IPS-NIHi11 (cell line): ENCODE measurements around the gene CA6.
"Not testable (repeated sequence)": the region's sequence is repeated elsewhere in the genome, so short reads cannot be mapped to it uniquely, and the experiment has no call there.

Source experiments
- DNase-seq: peaks from one replicate; pipeline ENCODE4 v3.0.0; 2012; ENCODE audit warnings: mixed read lengths, low spot score

CA6 gene

GRCh38 chr1:9004700-9005394 is 59.2 kb downstream of the CA6 start:
- peak; percentile 90 for DNase-seq

- DNase-seq = no peak
These were observed 59.7 kb downstream of the CA6 start for GRCh38 chr1:9005395-9005708.

GRCh38 chr1:9006956-9007615 is 61.4 kb downstream of the CA6 start:
- DNase-seq = no peak

- DNase-seq = no peak
These were observed 62.6 kb downstream of the CA6 start for GRCh38 chr1:9008236-9008635.

- peak; percentile 91 for DNase-seq
These were observed 64.0 kb downstream of the CA6 start for GRCh38 chr1:9009438-9010370.

GRCh38 chr1:9010781-9011323 is 65.2 kb downstream of the CA6 start:
- DNase-seq = no peak

GRCh38 chr1:9013819-9014218 is 68.2 kb downstream of the CA6 start:
- DNase-seq = no peak

- no peak for DNase-seq
These were observed 69.1 kb downstream of the CA6 start for GRCh38 chr1:9014475-9015375.

- DNase-seq = no peak
These were observed 70.8 kb downstream of the CA6 start for GRCh38 chr1:9016455-9016854.

GRCh38 chr1:9018333-9018732 is 72.7 kb downstream of the CA6 start:
- no peak for DNase-seq

GRCh38 chr1:9019896-9020295 is 74.2 kb downstream of the CA6 start:
- DNase-seq = no peak

GRCh38 chr1:9020305-9020704 is 74.6 kb downstream of the CA6 start:
- DNase-seq = no peak

GRCh38 chr1:9022026-9022738 is 76.5 kb downstream of the CA6 start:
- not testable (repeated sequence) for DNase-seq

GRCh38 chr1:9022773-9023172 is 77.1 kb downstream of the CA6 start:
- no peak for DNase-seq
